ENCODE results near the gene NUDT13.
"Not testable (repeated sequence)": the region's sequence is repeated elsewhere in the genome, so short reads cannot be mapped to it uniquely, and the experiment has no call there.

Gene NUDT13

GRCh38 chr10:73106301-73106700, 4.0 kb upstream of the NUDT13 start:
- no peak for DNase-seq (ENCODE audit: low spot score)

GRCh38 chr10:73109248-73109652, 1.0 kb upstream of the NUDT13 start:
- not testable (repeated sequence) for DNase-seq (ENCODE audit: low spot score)

GRCh38 chr10:73112032-73112431, 1.8 kb downstream of the NUDT13 start:
- DNase-seq (ENCODE audit: low spot score) = not testable (repeated sequence)

GRCh38 chr10:73113551-73113950, 3.3 kb downstream of the NUDT13 start:
- no peak for DNase-seq (ENCODE audit: low spot score)

GRCh38 chr10:73116017-73116416, 5.8 kb downstream of the NUDT13 start:
- DNase-seq (ENCODE audit: low spot score) = no peak

GRCh38 chr10:73117976-73118743, 7.9 kb downstream of the NUDT13 start:
- no peak for DNase-seq (ENCODE audit: low spot score)

GRCh38 chr10:73119457-73119856, 9.2 kb downstream of the NUDT13 start:
- DNase-seq (ENCODE audit: low spot score) = no peak

- no peak for DNase-seq (ENCODE audit: low spot score)
Measured at GRCh38 chr10:73119952-73120351, 9.7 kb downstream of the NUDT13 start.

- DNase-seq (ENCODE audit: low spot score) = no peak
Measured at GRCh38 chr10:73126343-73126742, 16.1 kb downstream of the NUDT13 start.

- no peak for DNase-seq (ENCODE audit: low spot score)
Measured at GRCh38 chr10:73131301-73131700, 21.0 kb downstream of the NUDT13 start.

GRCh38 chr10:73131913-73132686, 21.8 kb downstream of the NUDT13 start:
- DNase-seq (ENCODE audit: low spot score) = no peak

- DNase-seq (ENCODE audit: low spot score) = no peak
Measured at GRCh38 chr10:73134727-73135126, 24.5 kb downstream of the NUDT13 start.

- DNase-seq (ENCODE audit: low spot score) = no peak
Measured at GRCh38 chr10:73136627-73137026, 26.4 kb downstream of the NUDT13 start.

- no peak for DNase-seq (ENCODE audit: low spot score)
Measured at GRCh38 chr10:73139251-73139650, 29.0 kb downstream of the NUDT13 start.

- DNase-seq (ENCODE audit: low spot score) = no peak
Measured at GRCh38 chr10:73141603-73142002, 31.3 kb downstream of the NUDT13 start.

GRCh38 chr10:73150633-73151413, 40.6 kb downstream of the NUDT13 start:
- not testable (repeated sequence) for DNase-seq (ENCODE audit: low spot score)

GRCh38 chr10:73152009-73152408, 41.8 kb downstream of the NUDT13 start:
- no peak for DNase-seq (ENCODE audit: low spot score)

GRCh38 chr10:73156054-73156453, 45.8 kb downstream of the NUDT13 start:
- DNase-seq (ENCODE audit: low spot score) = no peak

GRCh38 chr10:73159038-73159648, 48.9 kb downstream of the NUDT13 start:
- DNase-seq (ENCODE audit: low spot score) = peak; percentile 79

- DNase-seq (ENCODE audit: low spot score) = no peak
Measured at GRCh38 chr10:73161079-73161478, 50.8 kb downstream of the NUDT13 start.

GRCh38 chr10:73161662-73162061, 51.4 kb downstream of the NUDT13 start:
- DNase-seq (ENCODE audit: low spot score) = no peak

- no peak for DNase-seq (ENCODE audit: low spot score)
Measured at GRCh38 chr10:73163096-73163495, 52.8 kb downstream of the NUDT13 start.
